ENCODE results near the gene HSPA1L.
A peak's percentile ranks its signal among the peaks of the same experiment; 100 is the strongest.

Gene HSPA1L

DNA sequence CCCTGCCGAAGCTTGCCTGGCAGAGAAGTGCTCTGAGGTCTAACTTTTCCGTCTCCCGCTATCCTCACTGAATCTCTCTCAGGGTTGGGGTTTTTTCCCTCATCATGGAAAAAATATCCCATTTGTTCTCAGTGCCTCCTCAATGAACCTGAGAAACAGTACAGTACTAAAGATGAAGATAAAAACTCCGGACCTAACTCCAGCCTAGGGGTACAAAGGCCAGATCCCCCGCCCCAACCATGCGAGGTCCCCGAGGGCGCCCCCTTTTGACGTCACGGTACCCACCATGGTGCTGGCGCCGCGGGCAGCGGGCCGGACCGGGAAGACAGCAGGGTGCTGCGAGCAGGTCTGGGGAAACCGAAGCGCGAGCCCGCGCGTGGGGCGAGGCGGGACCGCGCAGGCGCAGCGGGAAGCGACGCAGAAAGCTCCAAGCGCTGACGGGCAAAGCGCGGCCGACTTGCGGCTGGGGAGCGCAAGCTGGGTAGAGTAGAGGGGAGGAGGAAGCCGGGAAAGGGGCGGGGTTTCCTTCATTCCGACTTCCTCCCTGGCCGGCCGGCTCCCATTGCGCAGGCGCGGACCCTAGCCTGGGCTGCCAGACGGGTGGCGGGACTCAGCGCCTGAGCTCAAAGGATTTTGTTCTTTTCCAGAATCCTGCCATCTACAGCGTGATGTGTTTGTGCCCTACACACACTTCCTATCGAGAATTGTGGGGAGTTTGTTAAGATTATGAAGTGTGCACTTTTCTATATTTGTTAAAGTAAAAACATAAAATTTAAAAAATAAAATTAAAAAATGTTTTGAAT is 8.4 kb downstream of the HSPA1L start, which contains the start of gene LSM2 (continued):
- TF ChIP-seq, protein P1, sequence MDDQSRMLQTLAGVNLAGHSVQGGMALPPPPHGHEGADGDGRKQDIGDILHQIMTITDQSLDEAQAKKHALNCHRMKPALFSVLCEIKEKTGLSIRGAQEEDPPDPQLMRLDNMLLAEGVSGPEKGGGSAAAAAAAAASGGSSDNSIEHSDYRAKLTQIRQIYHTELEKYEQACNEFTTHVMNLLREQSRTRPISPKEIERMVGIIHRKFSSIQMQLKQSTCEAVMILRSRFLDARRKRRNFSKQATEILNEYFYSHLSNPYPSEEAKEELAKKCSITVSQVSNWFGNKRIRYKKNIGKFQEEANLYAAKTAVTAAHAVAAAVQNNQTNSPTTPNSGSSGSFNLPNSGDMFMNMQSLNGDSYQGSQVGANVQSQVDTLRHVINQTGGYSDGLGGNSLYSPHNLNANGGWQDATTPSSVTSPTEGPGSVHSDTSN (CRISPR knock-in tag; IDR thresholded peaks at IDR 0.05): 0 out of 2 replicates have a peak, but pooled peaks have one; percentile 34
- no peak for TF ChIP-seq ZNF223 (tag by site-specific recombination; IDR thresholded peaks at IDR 0.05)
- no peak for TF ChIP-seq ZNF792 (tag by site-specific recombination; IDR thresholded peaks at IDR 0.05)
- peak; percentile 92 for TF ChIP-seq ZBTB21 (tag by site-specific recombination; IDR thresholded peaks at IDR 0.05)
- no peak for TF ChIP-seq ZFP41 (tag by site-specific recombination; IDR thresholded peaks at IDR 0.05; ENCODE audit: borderline replicate concordance)
- no peak for TF ChIP-seq ZNF138 (tag by site-specific recombination; IDR thresholded peaks at IDR 0.05; ENCODE audit: borderline replicate concordance)
- TF ChIP-seq ZNF19 (tag by site-specific recombination; IDR thresholded peaks at IDR 0.05; ENCODE audit: low read depth): no peak
- peak; percentile 70 for TF ChIP-seq ZNF366 (tag by site-specific recombination; conservative IDR thresholded peaks at IDR 0.05)
- TF ChIP-seq GLIS2 (tag by site-specific recombination; IDR thresholded peaks at IDR 0.05): peak; percentile 93
- no peak for TF ChIP-seq ZNF670 (tag by site-specific recombination; IDR thresholded peaks at IDR 0.05; ENCODE audit: low read depth)
- TF ChIP-seq, protein P2, sequence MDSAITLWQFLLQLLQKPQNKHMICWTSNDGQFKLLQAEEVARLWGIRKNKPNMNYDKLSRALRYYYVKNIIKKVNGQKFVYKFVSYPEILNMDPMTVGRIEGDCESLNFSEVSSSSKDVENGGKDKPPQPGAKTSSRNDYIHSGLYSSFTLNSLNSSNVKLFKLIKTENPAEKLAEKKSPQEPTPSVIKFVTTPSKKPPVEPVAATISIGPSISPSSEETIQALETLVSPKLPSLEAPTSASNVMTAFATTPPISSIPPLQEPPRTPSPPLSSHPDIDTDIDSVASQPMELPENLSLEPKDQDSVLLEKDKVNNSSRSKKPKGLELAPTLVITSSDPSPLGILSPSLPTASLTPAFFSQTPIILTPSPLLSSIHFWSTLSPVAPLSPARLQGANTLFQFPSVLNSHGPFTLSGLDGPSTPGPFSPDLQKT (IDR thresholded peaks at IDR 0.05; ENCODE audit: borderline replicate concordance, low read depth, low read length): no peak
- TF ChIP-seq ZNF558 (tag by site-specific recombination; IDR thresholded peaks at IDR 0.05): no peak
- no peak for TF ChIP-seq REPIN1 (tag by site-specific recombination; IDR thresholded peaks at IDR 0.05; ENCODE audit: low read depth)
- no peak for TF ChIP-seq TRIM28 (IDR thresholded peaks at IDR 0.05; ENCODE audit: borderline replicate concordance, low read length)
- TF ChIP-seq, protein P3, sequence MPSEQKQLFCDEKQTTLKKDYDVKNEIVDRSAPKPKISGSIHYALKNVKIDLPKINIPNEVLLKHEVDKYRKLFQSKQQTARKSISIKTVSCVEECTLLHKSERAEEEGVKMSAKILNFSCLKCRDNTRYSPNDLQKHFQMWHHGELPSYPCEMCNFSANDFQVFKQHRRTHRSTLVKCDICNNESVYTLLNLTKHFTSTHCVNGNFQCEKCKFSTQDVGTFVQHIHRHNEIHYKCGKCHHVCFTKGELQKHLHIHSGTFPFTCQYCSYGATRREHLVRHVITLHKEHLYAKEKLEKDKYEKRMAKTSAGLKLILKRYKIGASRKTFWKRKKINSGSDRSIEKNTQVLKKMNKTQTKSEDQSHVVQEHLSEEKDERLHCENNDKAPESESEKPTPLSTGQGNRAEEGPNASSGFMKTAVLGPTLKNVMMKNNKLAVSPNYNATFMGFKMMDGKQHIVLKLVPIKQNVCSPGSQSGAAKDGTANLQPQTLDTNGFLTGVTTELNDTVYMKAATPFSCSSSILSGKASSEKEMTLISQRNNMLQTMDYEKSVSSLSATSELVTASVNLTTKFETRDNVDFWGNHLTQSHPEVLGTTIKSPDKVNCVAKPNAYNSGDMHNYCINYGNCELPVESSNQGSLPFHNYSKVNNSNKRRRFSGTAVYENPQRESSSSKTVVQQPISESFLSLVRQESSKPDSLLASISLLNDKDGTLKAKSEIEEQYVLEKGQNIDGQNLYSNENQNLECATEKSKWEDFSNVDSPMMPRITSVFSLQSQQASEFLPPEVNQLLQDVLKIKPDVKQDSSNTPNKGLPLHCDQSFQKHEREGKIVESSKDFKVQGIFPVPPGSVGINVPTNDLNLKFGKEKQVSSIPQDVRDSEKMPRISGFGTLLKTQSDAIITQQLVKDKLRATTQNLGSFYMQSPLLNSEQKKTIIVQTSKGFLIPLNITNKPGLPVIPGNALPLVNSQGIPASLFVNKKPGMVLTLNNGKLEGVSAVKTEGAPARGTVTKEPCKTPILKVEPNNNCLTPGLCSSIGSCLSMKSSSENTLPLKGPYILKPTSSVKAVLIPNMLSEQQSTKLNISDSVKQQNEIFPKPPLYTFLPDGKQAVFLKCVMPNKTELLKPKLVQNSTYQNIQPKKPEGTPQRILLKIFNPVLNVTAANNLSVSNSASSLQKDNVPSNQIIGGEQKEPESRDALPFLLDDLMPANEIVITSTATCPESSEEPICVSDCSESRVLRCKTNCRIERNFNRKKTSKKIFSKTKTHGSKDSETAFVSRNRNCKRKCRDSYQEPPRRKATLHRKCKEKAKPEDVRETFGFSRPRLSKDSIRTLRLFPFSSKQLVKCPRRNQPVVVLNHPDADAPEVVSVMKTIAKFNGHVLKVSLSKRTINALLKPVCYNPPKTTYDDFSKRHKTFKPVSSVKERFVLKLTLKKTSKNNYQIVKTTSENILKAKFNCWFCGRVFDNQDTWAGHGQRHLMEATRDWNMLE (tag by site-specific recombination; conservative IDR thresholded peaks at IDR 0.05; ENCODE audit: low read depth): no peak
- no peak for TF ChIP-seq MEIS1 (CRISPR knock-in tag; IDR thresholded peaks at IDR 0.05; ENCODE audit: borderline replicate concordance)
- no peak for TF ChIP-seq ZNF585B (tag by site-specific recombination; IDR thresholded peaks at IDR 0.05)
- peak; percentile 73; the same call in 1 of the 2 replicates for TF ChIP-seq ZNF600 (tag by site-specific recombination; IDR thresholded peaks at IDR 0.05)
- TF ChIP-seq ZNF214 (tag by site-specific recombination; IDR thresholded peaks at IDR 0.05; ENCODE audit: borderline replicate concordance): no peak
- TF ChIP-seq ZNF530 (tag by site-specific recombination; IDR thresholded peaks at IDR 0.05; ENCODE audit: low read depth): no peak
- TF ChIP-seq SP7 (tag by site-specific recombination; IDR thresholded peaks at IDR 0.05): peak; percentile 77
- TF ChIP-seq ZBTB8A (tag by site-specific recombination; IDR thresholded peaks at IDR 0.05): peak; percentile 34; the same call in 1 of the 2 replicates
- TF ChIP-seq, protein P4, sequence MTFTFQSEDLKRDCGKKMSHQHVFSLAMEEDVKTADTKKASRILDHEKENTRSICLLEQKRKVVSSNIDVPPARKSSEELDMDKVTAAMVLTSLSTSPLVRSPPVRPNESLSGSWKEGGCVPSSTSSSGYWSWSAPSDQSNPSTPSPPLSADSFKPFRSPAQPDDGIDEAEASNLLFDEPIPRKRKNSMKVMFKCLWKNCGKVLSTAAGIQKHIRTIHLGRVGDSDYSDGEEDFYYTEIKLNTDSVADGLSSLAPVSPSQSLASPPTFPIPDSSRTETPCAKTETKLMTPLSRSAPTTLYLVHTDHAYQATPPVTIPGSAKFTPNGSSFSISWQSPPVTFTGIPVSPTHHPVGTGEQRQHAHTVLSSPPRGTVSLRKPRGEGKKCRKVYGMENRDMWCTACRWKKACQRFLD (tag by site-specific recombination; IDR thresholded peaks at IDR 0.05): no peak
- TF ChIP-seq GLIS1 (tag by site-specific recombination; IDR thresholded peaks at IDR 0.05): peak; percentile 44
- TF ChIP-seq, protein P5, sequence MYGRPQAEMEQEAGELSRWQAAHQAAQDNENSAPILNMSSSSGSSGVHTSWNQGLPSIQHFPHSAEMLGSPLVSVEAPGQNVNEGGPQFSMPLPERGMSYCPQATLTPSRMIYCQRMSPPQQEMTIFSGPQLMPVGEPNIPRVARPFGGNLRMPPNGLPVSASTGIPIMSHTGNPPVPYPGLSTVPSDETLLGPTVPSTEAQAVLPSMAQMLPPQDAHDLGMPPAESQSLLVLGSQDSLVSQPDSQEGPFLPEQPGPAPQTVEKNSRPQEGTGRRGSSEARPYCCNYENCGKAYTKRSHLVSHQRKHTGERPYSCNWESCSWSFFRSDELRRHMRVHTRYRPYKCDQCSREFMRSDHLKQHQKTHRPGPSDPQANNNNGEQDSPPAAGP (tag by site-specific recombination; IDR thresholded peaks at IDR 0.05): peak; percentile 50; the same call in 1 of the 2 replicates
- TF ChIP-seq ZNF16 (tag by site-specific recombination; IDR thresholded peaks at IDR 0.05; ENCODE audit: low read depth): no peak
- peak; percentile 45; the same call in 1 of the 2 replicates for TF ChIP-seq ZNF2 (tag by site-specific recombination; IDR thresholded peaks at IDR 0.05)
- 0 out of 2 replicates have a peak, but pooled peaks have one; percentile 32 for TF ChIP-seq KLF16 (tag by site-specific recombination; IDR thresholded peaks at IDR 0.05)
- TF ChIP-seq HOXA7 (CRISPR knock-in tag; IDR thresholded peaks at IDR 0.05; ENCODE audit: borderline replicate concordance): no peak
- TF ChIP-seq GLI4 (tag by site-specific recombination; IDR thresholded peaks at IDR 0.05): no peak
- no peak for TF ChIP-seq ZNF626 (tag by site-specific recombination; IDR thresholded peaks at IDR 0.05)
- no peak for TF ChIP-seq ZNF202 (tag by site-specific recombination; IDR thresholded peaks at IDR 0.05; ENCODE audit: borderline replicate concordance)

Data from HEK293 (cell line).